CD14-positive monocyte (primary cell): Measurements from ENCODE around the gene PCDHGC5. TPM values are rescaled to one million over a fixed set of nuclear protein-coding genes. Genes with fewer than 3 reads are reported as not detected.

Experiments used
- DNase-seq, 3 donors: peaks; one replicate each; pipeline ENCODE4 v3.0.0-alpha.2; 2011 to 2022
- H2AFZ ChIP-seq: 2 replicates; pipeline ENCODE4 v1.6.0; 2012; ENCODE audit warnings: mild to moderate bottlenecking, low read depth, low read length, inconsistent platforms; ENCODE audit not compliant: insufficient read depth, poor library complexity, severe bottlenecking
- H3K27ac ChIP-seq, 2 donors: 1 replicate in 1 of 2; 2 replicates in 1 of 2; pipeline ENCODE4 v1.5.1; 2012 to 2013; ENCODE audit warnings: low read length in 2 of 2, control low read depth in 1 of 2, inconsistent platforms in 1 of 2, low read depth in 1 of 2, mild to moderate bottlenecking in 1 of 2
- H3K27me3 ChIP-seq, 2 donors: one replicate each; pipeline versions ENCODE4 v1.6.0 to v1.6.1; 2011 to 2013; ENCODE audit warnings: low read length in 2 of 2; ENCODE audit not compliant: control insufficient read depth in 2 of 2, insufficient read depth in 2 of 2
- H3K36me3 ChIP-seq, 2 donors: replicated peaks in 1 of 2; 1 replicate in 1 of 2; 2 replicates in 1 of 2; pipeline versions ENCODE4 v1.5.1 to v1.6.1; 2012 to 2013; ENCODE audit warnings: low read length in 2 of 2, control low read depth in 1 of 2, inconsistent platforms in 1 of 2, mild to moderate bottlenecking in 1 of 2; ENCODE audit not compliant: insufficient read depth in 2 of 2, control insufficient read depth in 1 of 2
- H3K4me1 ChIP-seq, 2 donors: 1 replicate in 1 of 2; 2 replicates in 1 of 2; pipeline versions ENCODE4 v1.5.1 to v1.6.1; 2012 to 2013; ENCODE audit warnings: low read length in 2 of 2, control low read depth in 1 of 2, inconsistent platforms in 1 of 2, mild to moderate bottlenecking in 1 of 2, moderate library complexity in 1 of 2; ENCODE audit not compliant: insufficient read depth in 2 of 2, control insufficient read depth in 1 of 2
- H3K4me2 ChIP-seq: replicated peaks from 2 replicates; pipeline ENCODE3; 2012; ENCODE audit warnings: low read length, moderate library complexity, mild to moderate bottlenecking; ENCODE audit not compliant: poor library complexity, severe bottlenecking; ENCODE audit errors: extremely low read depth
- H3K4me3 ChIP-seq, 3 experiments: fragments of 200-600 bp in 1 of 3; sonication (generic) in 1 of 3; replicated peaks in 1 of 3; 1 replicate in 2 of 3; 2 replicates in 1 of 3; pipeline ENCODE4 v1.5.1; 2011 to 2013; ENCODE audit warnings: low read length in 3 of 3, mild to moderate bottlenecking in 3 of 3, control low read depth in 2 of 3, low read depth in 2 of 3, inconsistent platforms in 1 of 3, moderate library complexity in 1 of 3
- H3K79me2 ChIP-seq: 2 replicates; pipeline ENCODE4 v1.6.0; 2012; ENCODE audit warnings: mild to moderate bottlenecking, control low read depth, inconsistent platforms, low read length, moderate library complexity; ENCODE audit not compliant: insufficient read depth
- H3K9ac ChIP-seq: 2 replicates; pipeline ENCODE4 v1.6.0; 2017; ENCODE audit warnings: low read length, mild to moderate bottlenecking; ENCODE audit not compliant: insufficient read depth, poor library complexity, severe bottlenecking
- H3K9me3 ChIP-seq, 2 donors: replicated peaks in 1 of 2; 1 replicate in 1 of 2; 2 replicates in 1 of 2; pipeline versions ENCODE4 v1.5.1 to v1.6.1; 2012 to 2013; ENCODE audit warnings: low read length in 2 of 2, control low read depth in 1 of 2; ENCODE audit not compliant: control insufficient read depth in 1 of 2, insufficient read depth in 1 of 2
- H4K20me1 ChIP-seq: 2 replicates; pipeline ENCODE4 v1.6.0; 2012; ENCODE audit warnings: mild to moderate bottlenecking, low read length, control low read depth, moderate library complexity; ENCODE audit not compliant: insufficient read depth
- H3K27ac Mint-ChIP-seq, 7 donors: one replicate each; pipeline ENCODE4 v1.8.0; 2020; ENCODE audit warnings: mild to moderate bottlenecking in 7 of 7, mixed read lengths in 7 of 7, moderate library complexity in 6 of 7, inconsistent platforms in 2 of 7
- H3K27me3 Mint-ChIP-seq, 3 donors: one replicate each; pipeline ENCODE4 v1.8.0; 2021 to 2022; ENCODE audit warnings: low read depth in 3 of 3, mild to moderate bottlenecking in 3 of 3, mixed read lengths in 3 of 3, moderate library complexity in 3 of 3, inconsistent platforms in 1 of 3
- H3K36me3 Mint-ChIP-seq, 2 donors: one replicate each; pipeline ENCODE4 v1.8.0; 2020; ENCODE audit warnings: mixed read lengths in 2 of 2, inconsistent platforms in 1 of 2, mild to moderate bottlenecking in 1 of 2
- H3K4me1 Mint-ChIP-seq: one replicate; pipeline ENCODE4 v1.8.0; 2020; ENCODE audit warnings: mild to moderate bottlenecking, mixed read lengths
- H3K4me3 Mint-ChIP-seq, 2 donors: one replicate each; pipeline ENCODE4 v1.8.0; 2020; ENCODE audit warnings: mild to moderate bottlenecking in 2 of 2, mixed read lengths in 2 of 2, moderate library complexity in 1 of 2
- H3K9me3 Mint-ChIP-seq, 7 donors: one replicate each; pipeline ENCODE4 v1.8.0; 2020 to 2022; ENCODE audit warnings: mixed read lengths in 7 of 7, mild to moderate bottlenecking in 6 of 7, moderate library complexity in 6 of 7, inconsistent platforms in 2 of 7
- WGBS: methylation state at CpG from one replicate; pipeline ENCODE4 v1.1.5; 2013; ENCODE audit warnings: missing lambda C conversion rate; ENCODE audit not compliant: insufficient coverage; 5-methylcytosine and 5-hydroxymethylcytosine counted together
- intact Hi-C, 2 donors: fragments of 100-400 bp; cut with micrococcal nuclease; formaldehyde crosslinking; loops; one replicate each; pipeline versions ENCODE4 v1.15.0 to v1.15.1; 2023
- polyA plus RNA-seq, 3 donors: library from polyadenylated mRNA; depleted of rRNA in 1 of 3; unstranded in 2 of 3; stranded (reverse) in 1 of 3; fragments of 300-500 nt in 2 of 3; fragments of >200 nt in 1 of 3; fragmentation: Illumina TruSeq in 2 of 3; gene quantifications; 1 replicate in 2 of 3; 2 replicates in 1 of 3; pipeline ENCODE4 v1.2.3, GENCODE V29; 2012 to 2021
- TF ChIP-seq, protein P1 (sequence below): fragments of 200-600 bp; IDR thresholded peaks from one replicate; pipeline ENCODE4 v1.8.0; 2022; ENCODE audit warnings: antibody characterized with exemption, mild to moderate bottlenecking

PCDHGC5 gene
- polyA plus RNA-seq, 3 donors: not detected

DNA sequence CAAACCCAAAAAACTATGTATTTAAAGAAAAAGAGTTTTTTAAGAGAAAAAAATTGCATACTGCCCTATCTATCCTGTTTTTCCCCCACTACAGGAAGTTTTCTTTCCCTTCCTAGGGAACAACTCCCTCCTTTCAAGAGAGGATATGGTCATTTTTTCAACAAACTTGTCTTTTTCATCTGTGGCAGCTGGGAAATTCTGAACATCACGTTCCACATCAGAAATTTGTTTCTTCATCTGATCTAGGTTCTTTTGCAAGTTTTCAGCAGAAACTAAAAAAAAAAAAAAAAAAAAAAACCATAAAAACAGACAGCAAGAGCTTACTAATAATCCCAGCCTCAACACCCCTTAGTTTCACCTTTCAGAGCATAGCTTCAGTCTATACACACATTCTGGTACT lies 38.5 kb downstream of the PCDHGC5 start:
- no peaks in the 10 kb centered on the region for H3K27me3 Mint-ChIP-seq
- Histone ChIP-seq H3K4me3 (no peak overlapping the region), H3K27ac (no peak overlapping the region), H3K4me1 (peaks cover 5 to 7% of the 10 kb centered on the region in 2 donors), H3K9me3 (no peaks in the 10 kb centered on the region), H3K36me3 (peaks cover 92 to 100% of the 10 kb centered on the region in 2 donors), H3K27me3 (no peaks in the 10 kb centered on the region), H3K79me2 (peaks cover 8% of the 10 kb centered on the region), H4K20me1 (peaks cover 91% of the 10 kb centered on the region), H3K4me2 (no peak overlapping the region), H2AFZ (no peak overlapping the region), H3K9ac (no peak overlapping the region)
- intact Hi-C loops: loop anchor here in 1 of 2 donors (5.0 kb wide), 1 partner anchor 35 kb away; no protein-coding TSS in a partner anchor
- peaks cover 5 to 23% of the 10 kb centered on the region in 2 donors for H3K36me3 Mint-ChIP-seq
- H3K4me1 Mint-ChIP-seq: peaks cover 16% of the 10 kb centered on the region
- H3K27ac Mint-ChIP-seq: no peak overlapping the region
- DNase-seq: no peak
- TF ChIP-seq, protein P1, sequence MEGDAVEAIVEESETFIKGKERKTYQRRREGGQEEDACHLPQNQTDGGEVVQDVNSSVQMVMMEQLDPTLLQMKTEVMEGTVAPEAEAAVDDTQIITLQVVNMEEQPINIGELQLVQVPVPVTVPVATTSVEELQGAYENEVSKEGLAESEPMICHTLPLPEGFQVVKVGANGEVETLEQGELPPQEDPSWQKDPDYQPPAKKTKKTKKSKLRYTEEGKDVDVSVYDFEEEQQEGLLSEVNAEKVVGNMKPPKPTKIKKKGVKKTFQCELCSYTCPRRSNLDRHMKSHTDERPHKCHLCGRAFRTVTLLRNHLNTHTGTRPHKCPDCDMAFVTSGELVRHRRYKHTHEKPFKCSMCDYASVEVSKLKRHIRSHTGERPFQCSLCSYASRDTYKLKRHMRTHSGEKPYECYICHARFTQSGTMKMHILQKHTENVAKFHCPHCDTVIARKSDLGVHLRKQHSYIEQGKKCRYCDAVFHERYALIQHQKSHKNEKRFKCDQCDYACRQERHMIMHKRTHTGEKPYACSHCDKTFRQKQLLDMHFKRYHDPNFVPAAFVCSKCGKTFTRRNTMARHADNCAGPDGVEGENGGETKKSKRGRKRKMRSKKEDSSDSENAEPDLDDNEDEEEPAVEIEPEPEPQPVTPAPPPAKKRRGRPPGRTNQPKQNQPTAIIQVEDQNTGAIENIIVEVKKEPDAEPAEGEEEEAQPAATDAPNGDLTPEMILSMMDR: no peak
- 88% methylated on average over 1 of the region's 1 CpG for WGBS
- H3K4me3 Mint-ChIP-seq: no peak overlapping the region
- H3K9me3 Mint-ChIP-seq: no peaks in the 10 kb centered on the region

DNA sequence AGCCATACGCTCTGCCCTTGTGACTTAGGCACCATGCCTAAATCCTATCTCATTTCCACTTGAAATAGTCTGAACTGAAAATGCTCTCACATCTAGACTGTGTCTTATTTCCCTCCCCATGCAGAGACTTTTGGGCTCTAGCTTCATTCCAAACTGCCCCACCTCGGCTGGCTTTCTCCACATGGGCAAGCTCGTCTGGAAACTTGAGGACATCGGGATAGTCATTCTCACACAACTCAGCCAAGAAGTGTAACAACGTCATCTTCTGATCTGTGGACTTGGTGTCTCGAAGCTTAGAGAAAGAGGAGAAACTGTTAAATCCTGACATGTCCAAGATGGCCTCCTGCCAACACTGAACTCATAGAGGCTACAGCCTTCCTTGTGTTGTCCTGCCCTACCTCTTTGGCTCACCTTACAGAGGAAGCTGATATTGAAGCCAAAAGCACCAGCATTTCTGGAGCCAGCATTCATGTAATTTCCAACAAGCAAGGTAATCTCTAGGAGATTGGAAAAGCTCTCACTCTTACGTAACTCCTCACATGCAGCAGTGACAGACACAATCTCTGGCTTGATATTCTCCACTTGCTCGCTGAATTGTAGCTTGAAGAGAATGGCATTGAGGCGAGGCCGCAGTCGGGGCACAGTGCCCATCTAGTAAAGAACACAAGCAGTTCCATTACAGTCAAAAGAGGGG lies 39.6 kb downstream of the PCDHGC5 start:
- Mint-ChIP-seq H3K9me3 (no peaks in the 10 kb centered on the region), H3K4me3 (no peak overlapping the region), H3K4me1 (peaks cover 7% of the 10 kb centered on the region), H3K27me3 (no peaks in the 10 kb centered on the region), H3K36me3 (peaks cover 2 to 12% of the 10 kb centered on the region in 2 donors), H3K27ac (peak overlapping the region in 3 of 7 donors; percentile 15 to 36 (median 28))
- no peaks in the 10 kb centered on the region for H3K9me3 ChIP-seq
- TF ChIP-seq, protein P1: no peak
- H3K9ac ChIP-seq: no peak overlapping the region
- no peak overlapping the region for H3K4me3 ChIP-seq
- peaks cover 8% of the 10 kb centered on the region for H3K79me2 ChIP-seq
- H2AFZ ChIP-seq: no peak overlapping the region
- intact Hi-C loops: loop anchor here in 1 of 2 donors (5.0 kb wide), 1 partner anchor 34 kb away; no protein-coding TSS in a partner anchor
- H4K20me1 ChIP-seq: peaks cover 91% of the 10 kb centered on the region
- 96% methylated on average over 4 of the region's 11 CpGs for WGBS
- no peaks in the 10 kb centered on the region for H3K4me1 ChIP-seq
- no peak for DNase-seq
- peaks cover 92 to 100% of the 10 kb centered on the region in 2 donors for H3K36me3 ChIP-seq
- H3K27ac ChIP-seq: no peak overlapping the region
- no peaks in the 10 kb centered on the region for H3K27me3 ChIP-seq
- H3K4me2 ChIP-seq: no peak overlapping the region
